HCT116 (cell line): ENCODE data around the gene TIGD2. TPM values are rescaled to one million over a fixed set of nuclear protein-coding genes. Genes with fewer than 3 reads are reported as not detected.

Experiments
- ATAC-seq: fragments of 200-7000 bp; cut with Tn5 transposase; 2 replicates; pipeline ENCODE4 v1.9.1; 2020; ENCODE audit warnings: mild to moderate bottlenecking, moderate library complexity
- BruUV-seq: library from RNA; stranded (reverse); fragments of 400-500 nt; replicated peaks from 2 replicates; lab custom pipeline; 2021; lab: Mats Ljungman, UMichigan
- CTCF ChIA-PET: fragments of 300-600 bp; sonication (Branson Sonifier 250); formaldehyde crosslinking; loops from one replicate; lab custom pipeline; 2021; ENCODE audit warnings: antibody characterized with exemption; lab: Charles Lee
- POLR2A ChIA-PET: fragments of 300-600, 350-600 bp; sonication (Branson Sonifier 250); formaldehyde crosslinking; loops from one replicate; lab custom pipeline; 2021; ENCODE audit warnings: antibody characterized with exemption; lab: Charles Lee
- RAD21 ChIA-PET, 2 experiments: fragments of 300-600 bp; sonication (Branson Sonifier 250); formaldehyde crosslinking; loops; one replicate each; lab custom pipeline; 2023; ENCODE audit warnings: low total read pairs in 2 of 2; ENCODE audit not compliant: uncharacterized antibody in 2 of 2, unreplicated experiment in 2 of 2, low non-redundant PET in 1 of 2; lab: Charles Lee
- DNase-seq: peaks from one replicate; pipeline ENCODE4 v3.0.0-alpha.2; 2010; ENCODE audit warnings: low read depth, low spot score
- H2AFZ ChIP-seq: fragments of 200-600 bp; shearing (Covaris generic), sonication (generic); 2 replicates; pipeline ENCODE4 v1.6.1; 2017; ENCODE audit warnings: low read depth, mixed run types, mixed read lengths, antibody characterized with exemption, low read length; ENCODE audit not compliant: poor library complexity, severe bottlenecking
- H3K27ac ChIP-seq: 2 replicates; pipeline ENCODE4 v1.5.1; 2012; ENCODE audit warnings: low read depth, low read length
- H3K27me3 ChIP-seq: fragments of 200-600 bp; sonication (generic); 2 replicates; pipeline ENCODE4 v1.6.1; 2016; ENCODE audit warnings: mixed run types, low read length, mixed read lengths; ENCODE audit not compliant: insufficient read depth
- H3K36me3 ChIP-seq, 2 experiments: fragments of 200-500 bp in 1 of 2; fragments of 200-600 bp in 1 of 2; sonication (Bioruptor generic) in 1 of 2; sonication (generic) in 1 of 2; 2 replicates each; pipeline versions ENCODE4 v1.5.1 to v1.6.1; 2014 to 2016; ENCODE audit warnings: low read length in 2 of 2, inconsistent platforms in 1 of 2, mixed read lengths in 1 of 2, mixed run types in 1 of 2; ENCODE audit not compliant: insufficient read depth in 2 of 2, control insufficient read depth in 1 of 2
- H3K4me1 ChIP-seq, 2 experiments: fragments of 200-600 bp in 1 of 2; sonication (generic) in 1 of 2; 2 replicates each; pipeline versions ENCODE4 v1.5.1 to v1.6.1; 2012 to 2017; ENCODE audit warnings: low read length in 2 of 2, inconsistent platforms in 1 of 2, mild to moderate bottlenecking in 1 of 2, mixed read lengths in 1 of 2, mixed run types in 1 of 2, moderate library complexity in 1 of 2; ENCODE audit not compliant: insufficient read depth in 2 of 2, control insufficient read depth in 1 of 2
- H3K4me2 ChIP-seq: fragments of 200-600 bp; sonication (generic); 2 replicates; pipeline ENCODE4 v1.6.1; 2017; ENCODE audit warnings: mixed run types, low read length, mixed read lengths
- H3K4me3 ChIP-seq, 2 experiments: fragments of 200-600 bp in 1 of 2; sonication (generic) in 1 of 2; replicated peaks in 1 of 2; 2 replicates each; pipeline ENCODE4 v1.5.1; 2011 to 2016; ENCODE audit warnings: low read length in 2 of 2, control low read depth in 1 of 2, low read depth in 1 of 2, mild to moderate bottlenecking in 1 of 2, mixed read lengths in 1 of 2, mixed run types in 1 of 2
- H3K79me2 ChIP-seq: fragments of 200-600 bp; sonication (generic); 2 replicates; pipeline ENCODE4 v1.6.1; 2017; ENCODE audit warnings: mild to moderate bottlenecking, mixed run types, low read length, moderate library complexity, mixed read lengths; ENCODE audit not compliant: insufficient read depth
- H3K9ac ChIP-seq: fragments of 200-600 bp; sonication (generic); 2 replicates; pipeline ENCODE4 v1.6.1; 2016; ENCODE audit warnings: low read length, mixed read lengths
- H3K9me2 ChIP-seq: fragments of 200-600 bp; sonication (generic), shearing (Covaris generic); 2 replicates; pipeline ENCODE4 v1.6.1; 2017; ENCODE audit warnings: mixed run types, mild to moderate bottlenecking, moderate library complexity; ENCODE audit not compliant: insufficient read depth
- H3K9me3 ChIP-seq, 2 experiments: fragments of 200-500 bp in 1 of 2; fragments of 200-600 bp in 1 of 2; sonication (Bioruptor generic) in 1 of 2; sonication (generic) in 1 of 2; 2 replicates each; pipeline ENCODE4 v1.6.1; 2014 to 2017; ENCODE audit warnings: low read length in 2 of 2, mixed read lengths in 2 of 2, inconsistent platforms in 1 of 2, low read depth in 1 of 2, mild to moderate bottlenecking in 1 of 2, mixed run types in 1 of 2, moderate library complexity in 1 of 2; ENCODE audit not compliant: control insufficient read depth in 1 of 2, insufficient read depth in 1 of 2
- H4K20me1 ChIP-seq: fragments of 200-600 bp; sonication (generic), shearing (Covaris generic); 2 replicates; pipeline ENCODE4 v1.6.1; 2017; ENCODE audit warnings: mixed run types, mild to moderate bottlenecking, moderate library complexity; ENCODE audit not compliant: insufficient read depth
- ATF3 ChIP-seq: IDR thresholded peaks from 2 replicates; pipeline ENCODE4 v1.6.1; 2012
- CBX3 ChIP-seq: IDR thresholded peaks from 2 replicates; pipeline ENCODE4 v1.6.1; 2012; ENCODE audit warnings: low read depth
- EGR1 ChIP-seq: IDR thresholded peaks from 2 replicates; pipeline ENCODE4 v1.6.1; 2012; ENCODE audit warnings: low read depth
- ELF1 ChIP-seq: IDR thresholded peaks from 2 replicates; pipeline ENCODE4 v1.6.1; 2012; ENCODE audit warnings: low read depth, borderline replicate concordance
- JUND ChIP-seq: IDR thresholded peaks from 2 replicates; pipeline ENCODE4 v1.6.1; 2012
- MAX ChIP-seq: IDR thresholded peaks from 2 replicates; pipeline ENCODE4 v1.6.1; 2012
- REST ChIP-seq: IDR thresholded peaks from 2 replicates; pipeline ENCODE4 v1.6.1; 2012; ENCODE audit warnings: low read depth
- SP1 ChIP-seq: IDR thresholded peaks from 2 replicates; pipeline ENCODE4 v1.6.1; 2012; ENCODE audit warnings: low read depth
- ZBTB33 ChIP-seq: IDR thresholded peaks from 2 replicates; pipeline ENCODE4 v1.6.1; 2011; ENCODE audit warnings: mild to moderate bottlenecking, low read length, moderate library complexity; ENCODE audit not compliant: insufficient replicate concordance; ENCODE audit errors: extremely low read depth
- ZFX ChIP-seq: fragments of 450-650 bp; IDR thresholded peaks from 2 replicates; pipeline ENCODE4 v1.6.1; 2017
- intact Hi-C: fragments of 100-400 bp; cut with micrococcal nuclease; formaldehyde crosslinking; loops from 2 replicates; pipeline ENCODE4 v1.10.0; 2022
- total RNA-seq: library from RNA; stranded (reverse); gene quantifications from one replicate; pipeline ENCODE4 v1.2.1, GENCODE V29; 2021; ENCODE audit not compliant: unreplicated experiment

Gene TIGD2
- total RNA-seq, 1 experiment from 2014 or later, result 10.3 TPM

GRCh38 chr4:89113415-89113814, 2.1 kb downstream of the TIGD2 start:
- peaks cover 3 to 18% of the 10 kb centered on the region in 2 experiments; a peak in 3 of 4 replicates for H3K4me1 ChIP-seq
- H3K27me3 ChIP-seq, result no peaks in the 10 kb centered on the region
- ChIA-PET POLR2A (no interaction called here), CTCF (no interaction called here), RAD21 (no interaction called here)
- peaks cover 7% of the 10 kb centered on the region; the same call in 1 of the 2 replicates for H3K79me2 ChIP-seq
- BruUV-seq, result no TSS peak
- H3K36me3 ChIP-seq, result 0 out of 4 replicates have a peak, but pooled peaks cover 0 to 7% of the 10 kb centered on the region in 2 experiments
- intact Hi-C loops, result no loop called here
- H2AFZ ChIP-seq, result no peak overlapping the region
- DNase-seq (no peak), ATAC-seq (no peak)
- H4K20me1 ChIP-seq, result no peaks in the 10 kb centered on the region
- H3K27ac ChIP-seq, result no peak overlapping the region
- no peak overlapping the region for H3K4me3 ChIP-seq
- TF ChIP-seq SP1 (no peak), ELF1 (no peak), REST (no peak)
- no peak overlapping the region for H3K4me2 ChIP-seq
- H3K9ac ChIP-seq, result no peak overlapping the region
- H3K9me2 ChIP-seq, result no peaks in the 10 kb centered on the region
- H3K9me3 ChIP-seq, result 0 out of 4 replicates have a peak, but pooled peaks cover 0 to 4% of the 10 kb centered on the region in 2 experiments

- Histone ChIP-seq H3K4me2 (no peak overlapping the region), H3K27me3 (no peaks in the 10 kb centered on the region), H3K9me2 (no peaks in the 10 kb centered on the region), H4K20me1 (no peaks in the 10 kb centered on the region), H2AFZ (no peak overlapping the region), H3K36me3 (0 out of 4 replicates have a peak, but pooled peaks cover 0 to 7% of the 10 kb centered on the region in 2 experiments), H3K27ac (no peak overlapping the region), H3K9ac (no peak overlapping the region), H3K4me3 (no peak overlapping the region), H3K4me1 (peaks cover 3 to 18% of the 10 kb centered on the region in 2 experiments; a peak in 3 of 4 replicates), H3K79me2 (peaks cover 7% of the 10 kb centered on the region; the same call in 1 of the 2 replicates), H3K9me3 (0 out of 4 replicates have a peak, but pooled peaks cover 0 to 4% of the 10 kb centered on the region in 2 experiments)
- POLR2A ChIA-PET, result no interaction called here
- CTCF ChIA-PET, result no interaction called here
- intact Hi-C loops, result no loop called here
- RAD21 ChIA-PET, result no interaction called here
- DNase-seq (no peak), ATAC-seq (no peak)
- no TSS peak for BruUV-seq
- TF ChIP-seq REST (no peak), MAX (no peak), SP1 (no peak), ZBTB33 (no peak), ZFX (no peak), ATF3 (no peak), EGR1 (no peak), JUND (no peak), CBX3 (no peak)
These were observed 2.8 kb downstream of the TIGD2 start for GRCh38 chr4:89114100-89114499.
